Gastrocnemius medialis (tissue), 4 donors: ENCODE results near the gene THY1. TPM values are rescaled to one million over a fixed set of nuclear protein-coding genes. Genes with fewer than 3 reads are reported as not detected.
"Not testable (repeated sequence)": the region's sequence is repeated elsewhere in the genome, so short reads cannot be mapped to it uniquely, and the experiment has no call there.

ENCODE experiments used
- ATAC-seq, 2 donors: fragments of 150-250 bp; one replicate each; pipeline ENCODE4 v1.9.1; 2016
- DNase-seq, 2 donors: peaks; one replicate each; pipeline ENCODE4 v3.0.0-alpha.2; 2019
- H3K27ac ChIP-seq, 4 donors: fragments of 200-600 bp; sonication (generic); 1 replicate in 1 of 4; 2 replicates in 3 of 4; pipeline ENCODE4 v1.5.1; 2016 to 2018; ENCODE audit warnings: mild to moderate bottlenecking in 2 of 4, moderate library complexity in 1 of 4
- H3K27me3 ChIP-seq, 3 donors: fragments of 200-600 bp; sonication (generic) in 2 of 3; 1 replicate in 1 of 3; 2 replicates in 2 of 3; pipeline versions ENCODE4 v1.5.1 to v1.6.0; 2016 to 2019; ENCODE audit warnings: mild to moderate bottlenecking in 1 of 3, moderate library complexity in 1 of 3
- H3K36me3 ChIP-seq, 2 donors: fragments of 200-600 bp; sonication (generic) in 1 of 2; one replicate each; pipeline ENCODE4 v1.5.1; 2017 to 2018
- H3K4me1 ChIP-seq, 2 donors: fragments of 200-600 bp; sonication (generic) in 1 of 2; one replicate each; pipeline ENCODE4 v1.5.1; 2016 to 2017; ENCODE audit warnings: mild to moderate bottlenecking in 2 of 2
- H3K4me3 ChIP-seq, 4 donors: fragments of 200-600 bp; sonication (generic) in 3 of 4; 1 replicate in 1 of 4; 2 replicates in 3 of 4; pipeline ENCODE4 v1.5.1; 2016 to 2019; ENCODE audit warnings: mild to moderate bottlenecking in 2 of 4
- H3K9me3 ChIP-seq, 3 donors: fragments of 200-600 bp; sonication (generic) in 2 of 3; 1 replicate in 1 of 3; 2 replicates in 2 of 3; pipeline ENCODE4 v1.5.1; 2016 to 2019
- CTCF ChIP-seq, 5 experiments: fragments of 450-650 bp in 3 of 5; fragments of 200-600 bp in 2 of 5; sonication (generic) in 2 of 5; IDR thresholded peaks in 4 of 5; conservative IDR thresholded peaks in 1 of 5; 1 replicate in 4 of 5; 2 replicates in 1 of 5; pipeline ENCODE4 v1.5.1; 2016 to 2019; ENCODE audit warnings: antibody characterized with exemption in 5 of 5, mild to moderate bottlenecking in 3 of 5, moderate library complexity in 3 of 5
- POLR2A ChIP-seq, 2 donors: fragments of 450-650 bp; IDR thresholded peaks; one replicate each; pipeline ENCODE4 v1.6.1; 2017; ENCODE audit warnings: antibody characterized with exemption in 2 of 2, mild to moderate bottlenecking in 2 of 2, moderate library complexity in 2 of 2
- in situ Hi-C, 4 donors: fragments of 200-750 bp; cut with MboI; loops; one replicate each; pipeline versions ENCODE4 v1.15.0 to v1.8.0; 2017; ENCODE audit warnings: low sequenced_read_pairs in 4 of 4
- intact Hi-C: fragments of 100-400 bp; cut with DNase I; formaldehyde crosslinking; loops from one replicate; pipeline ENCODE4 v1.15.1; 2023; ENCODE audit warnings: low total_unique reads
- total RNA-seq, 4 donors: library from RNA; depleted of rRNA; stranded (reverse); fragments of >200 nt; gene quantifications; one replicate each; pipeline versions ENCODE4 v1.1.0 to v1.2.3, GENCODE V29; 2016

Gene THY1
- total RNA-seq, 4 donors from 2014 or later = 0.22 to 0.70 (median 0.36) TPM; not detected in 1

- no peaks in the 10 kb centered on the region for H3K36me3 ChIP-seq
- no peaks in the 10 kb centered on the region for H3K27me3 ChIP-seq
- in situ Hi-C loops = no loop called here
- no peaks in the 10 kb centered on the region for H3K4me1 ChIP-seq
- ATAC-seq (no peak), DNase-seq (no peak)
- H3K4me3 ChIP-seq = no peak overlapping the region
- intact Hi-C loops = no loop called here
- no peak overlapping the region for H3K27ac ChIP-seq
- TF ChIP-seq POLR2A (IDR thresholded peaks at IDR 0.05) (no peak), CTCF (IDR thresholded peaks at IDR 0.05 in 4 of 5, conservative IDR thresholded peaks at IDR 0.05 in 1 of 5) (no peak)
- H3K9me3 ChIP-seq = no peaks in the 10 kb centered on the region
Measured at GRCh38 chr11:119412072-119412471, 10.9 kb downstream of the THY1 start.

DNA sequence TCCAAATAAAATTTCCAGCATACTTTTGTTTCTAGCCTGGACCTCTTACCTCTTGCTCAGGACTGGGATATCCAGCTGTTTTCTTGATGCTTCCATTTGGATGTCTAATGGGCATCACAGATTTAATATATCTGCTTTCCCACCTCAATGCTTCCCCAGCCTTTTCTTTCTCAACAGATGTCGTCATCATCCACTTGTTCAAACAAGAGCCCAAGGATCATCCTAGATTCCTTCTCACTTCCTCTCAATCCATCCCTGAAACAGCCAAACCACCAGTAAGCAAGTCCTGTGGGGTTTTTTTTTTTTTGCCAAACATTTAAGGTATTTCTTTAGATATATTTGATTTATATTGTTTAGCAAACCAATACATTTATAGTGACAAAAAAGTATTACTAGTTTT lies 12.5 kb downstream of the THY1 start:
- TF ChIP-seq CTCF (IDR thresholded peaks at IDR 0.05 in 4 of 5, conservative IDR thresholded peaks at IDR 0.05 in 1 of 5) = no peak
- no peak for TF ChIP-seq POLR2A (IDR thresholded peaks at IDR 0.05)
- intact Hi-C loops = no loop called here
- H3K27me3 ChIP-seq = no peaks in the 10 kb centered on the region
- H3K4me1 ChIP-seq = no peaks in the 10 kb centered on the region
- no peak for DNase-seq
- no peak overlapping the region for H3K4me3 ChIP-seq
- no peak for ATAC-seq
- H3K9me3 ChIP-seq = no peaks in the 10 kb centered on the region
- H3K27ac ChIP-seq = no peak overlapping the region
- no peaks in the 10 kb centered on the region for H3K36me3 ChIP-seq
- in situ Hi-C loops = no loop called here

DNA sequence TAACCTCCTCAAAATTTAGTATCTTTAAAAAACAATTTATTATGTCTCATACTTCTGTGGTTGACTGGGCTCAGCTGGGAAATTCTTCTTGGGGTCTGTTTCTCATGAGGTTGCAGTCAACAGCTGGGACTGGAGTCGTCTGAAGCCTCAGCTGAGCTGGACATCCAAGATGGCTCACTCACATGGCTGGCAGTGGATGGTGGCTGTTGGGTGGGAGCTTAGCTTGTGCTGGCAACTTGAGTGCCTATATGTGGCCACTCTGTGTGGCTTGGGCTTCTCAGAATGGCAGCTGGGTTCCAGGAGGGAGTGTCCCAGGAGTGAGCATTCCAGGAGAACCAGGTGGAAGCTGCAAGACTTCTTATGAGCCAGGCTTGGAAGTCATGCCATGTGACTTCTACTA lies 13.2 kb downstream of the THY1 start:
- in situ Hi-C loops = no loop called here
- no peaks in the 10 kb centered on the region for H3K9me3 ChIP-seq
- TF ChIP-seq CTCF (IDR thresholded peaks at IDR 0.05 in 4 of 5, conservative IDR thresholded peaks at IDR 0.05 in 1 of 5) = no peak
- TF ChIP-seq POLR2A (IDR thresholded peaks at IDR 0.05) = no peak
- intact Hi-C loops = no loop called here
- ATAC-seq = no peak
- no peak for DNase-seq
- H3K36me3 ChIP-seq = no peaks in the 10 kb centered on the region
- no peaks in the 10 kb centered on the region for H3K27me3 ChIP-seq
- no peaks in the 10 kb centered on the region for H3K4me1 ChIP-seq
- no peak overlapping the region for H3K27ac ChIP-seq
- H3K4me3 ChIP-seq = no peak overlapping the region

DNA sequence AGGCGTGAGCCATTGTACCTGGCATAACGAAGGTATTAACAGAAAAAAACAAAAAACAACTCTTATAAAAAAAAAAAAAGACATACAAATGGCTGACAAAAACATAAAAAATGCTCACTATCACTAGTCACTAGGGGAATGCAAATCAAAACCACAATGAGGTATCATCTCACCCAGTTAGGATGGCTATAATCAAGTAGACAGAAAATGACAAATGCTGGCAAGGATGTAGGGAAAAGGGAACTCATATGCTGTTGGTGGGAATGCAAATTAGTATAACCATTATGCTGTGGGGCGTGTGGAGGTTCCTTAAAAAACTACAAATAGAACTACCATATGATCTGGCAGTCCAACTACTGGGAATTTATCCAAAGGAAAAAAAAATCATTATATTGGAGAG lies 17.0 kb downstream of the THY1 start:
- Histone ChIP-seq H3K27me3 (no peaks in the 10 kb centered on the region), H3K36me3 (no peaks in the 10 kb centered on the region), H3K4me1 (no peaks in the 10 kb centered on the region), H3K4me3 (no peak overlapping the region), H3K27ac (no peak overlapping the region), H3K9me3 (no peaks in the 10 kb centered on the region)
- DNase-seq = no peak
- TF ChIP-seq POLR2A (IDR thresholded peaks at IDR 0.05) (no peak), CTCF (IDR thresholded peaks at IDR 0.05 in 4 of 5, conservative IDR thresholded peaks at IDR 0.05 in 1 of 5) (no peak)
- ATAC-seq = no peak
- in situ Hi-C loops (no loop called here), intact Hi-C loops (no loop called here)

- ATAC-seq, DNase-seq, H3K36me3 ChIP-seq, H3K27me3 ChIP-seq, H3K4me3 ChIP-seq, H3K27ac ChIP-seq, intact Hi-C loops, in situ Hi-C loops, H3K9me3 ChIP-seq, H3K4me1 ChIP-seq: not testable (repeated sequence)
Measured at GRCh38 chr11:119405448-119405847, 17.5 kb downstream of the THY1 start.
